GM18873 (cell line): Measurements from ENCODE around the gene ZFAND3.

Experiments used
- ATAC-seq: cut with Tn5 transposase; IDR thresholded peaks from one replicate; pipeline ENCODE4 v1.9.1; 2021; ENCODE audit warnings: mild to moderate bottlenecking, moderate library complexity, moderate number of reproducible peaks; ENCODE audit not compliant: unreplicated experiment, low FRiP score

ZFAND3 gene

DNA sequence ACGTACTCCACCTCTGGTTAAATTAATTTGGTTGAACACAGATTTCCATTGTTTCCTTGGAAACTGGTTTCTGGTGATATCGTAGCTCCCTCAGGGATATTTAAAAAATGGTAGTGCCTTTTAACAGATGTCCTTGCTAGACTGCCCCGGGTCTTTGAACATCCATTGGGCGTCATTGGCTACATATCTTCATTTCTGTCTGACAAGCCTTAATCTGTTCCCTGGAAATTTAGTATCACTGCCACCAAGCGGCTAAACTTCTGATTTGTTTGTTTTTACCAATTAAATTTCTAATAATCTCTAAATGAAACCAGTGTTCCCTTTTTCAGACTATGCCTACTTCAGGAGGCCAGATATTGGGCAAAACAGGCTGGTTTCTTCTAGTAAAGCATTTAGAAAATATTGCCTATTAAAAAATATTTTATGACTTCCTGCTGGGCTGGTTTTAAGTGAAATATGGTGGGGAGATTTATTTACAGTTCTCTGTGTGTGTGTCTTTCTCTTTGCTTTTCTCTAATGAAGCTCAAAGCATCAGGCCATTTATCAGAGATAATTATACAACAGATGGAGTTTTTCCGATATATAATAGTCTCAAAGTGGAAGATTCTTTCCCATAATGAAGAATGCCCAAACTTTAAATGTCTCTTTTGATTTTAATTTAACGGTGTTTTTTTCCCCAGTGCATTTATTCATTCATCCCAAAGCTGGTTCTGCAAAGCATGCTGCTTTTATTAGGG, 249.5 kb downstream of the ZFAND3 start:
- no peak for ATAC-seq

DNA sequence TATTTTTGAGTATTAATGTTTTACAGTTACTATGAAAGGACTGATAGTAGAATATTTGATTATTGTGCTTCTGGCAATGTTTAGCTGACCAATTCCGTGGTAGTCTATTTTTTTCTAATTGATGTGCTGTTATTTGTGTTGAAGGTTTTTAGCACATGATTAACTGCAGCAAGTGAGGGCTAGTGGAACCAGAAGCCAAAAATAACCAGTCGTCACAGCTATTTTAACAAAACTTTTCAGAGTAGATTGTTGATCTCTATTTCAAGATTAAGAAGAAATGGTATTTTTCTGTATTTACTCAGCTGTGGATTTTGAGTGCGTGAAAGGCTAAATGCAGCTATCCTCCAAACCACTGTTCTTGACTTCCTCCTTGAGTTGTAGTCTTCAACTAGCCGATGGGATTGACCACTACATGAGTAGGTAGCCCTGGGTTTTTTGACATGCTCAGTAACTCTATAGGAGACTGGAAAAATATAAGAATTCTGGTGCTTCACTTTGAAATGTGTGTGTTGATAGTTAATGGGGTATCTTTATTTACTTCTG, 258.0 kb downstream of the ZFAND3 start:
- no peak for ATAC-seq

DNA sequence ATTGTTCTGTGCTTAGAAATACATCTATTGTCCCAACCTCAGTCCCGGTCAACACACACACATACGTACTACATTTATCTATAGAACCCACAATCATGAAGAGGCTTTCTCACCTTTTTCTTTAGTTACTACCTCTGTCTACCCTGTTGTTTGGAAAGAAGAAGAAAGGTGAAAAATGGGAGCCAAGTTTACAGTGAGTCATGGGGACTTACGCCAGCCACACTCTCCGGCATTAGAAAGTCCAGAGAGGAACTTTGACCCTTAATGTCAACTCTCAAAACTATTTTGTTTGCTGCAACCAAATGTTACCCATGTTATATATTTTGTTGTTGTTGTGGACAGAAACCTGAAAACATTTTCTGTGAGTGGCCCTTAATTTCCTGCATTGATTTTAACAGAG, 259.1 kb downstream of the ZFAND3 start:
- no peak for ATAC-seq

DNA sequence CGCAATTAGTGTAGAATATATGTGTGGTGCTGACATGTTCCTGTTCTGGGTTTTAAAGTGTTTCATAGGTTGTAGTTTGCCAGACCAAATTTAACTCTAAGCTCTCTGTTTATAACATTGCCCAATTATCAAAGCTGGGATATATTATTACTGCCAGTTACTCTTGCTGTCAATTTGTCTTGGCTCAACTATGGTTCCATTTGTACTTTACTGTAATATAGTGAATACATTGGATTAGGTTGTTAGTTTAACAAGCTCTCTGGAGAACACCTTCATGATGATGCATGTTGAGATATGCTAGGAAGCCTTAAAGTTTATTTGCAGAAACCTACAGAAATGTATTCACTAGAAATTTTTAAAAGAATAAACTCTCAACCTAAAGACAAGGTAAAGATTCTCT, 259.6 kb downstream of the ZFAND3 start:
- ATAC-seq, result no peak

DNA sequence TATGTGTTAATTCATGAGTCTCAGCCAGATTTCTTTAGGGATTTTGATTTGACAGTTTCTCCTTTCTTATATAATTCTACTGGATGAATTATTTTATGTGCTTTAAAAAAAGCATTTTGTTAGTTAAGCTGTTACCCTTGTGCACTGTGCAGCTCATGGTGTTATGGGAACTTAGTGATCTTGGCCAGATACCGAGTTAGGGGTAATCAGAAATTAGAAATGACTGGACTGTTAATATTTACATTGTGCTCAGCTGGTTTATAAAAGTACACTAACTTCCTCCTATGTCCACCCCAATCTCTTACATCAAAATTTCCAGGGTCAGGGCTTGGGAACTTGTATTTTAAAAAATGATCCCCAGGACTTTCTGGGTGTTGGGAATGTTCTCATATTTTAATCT, 260.0 kb downstream of the ZFAND3 start:
- no peak for ATAC-seq

DNA sequence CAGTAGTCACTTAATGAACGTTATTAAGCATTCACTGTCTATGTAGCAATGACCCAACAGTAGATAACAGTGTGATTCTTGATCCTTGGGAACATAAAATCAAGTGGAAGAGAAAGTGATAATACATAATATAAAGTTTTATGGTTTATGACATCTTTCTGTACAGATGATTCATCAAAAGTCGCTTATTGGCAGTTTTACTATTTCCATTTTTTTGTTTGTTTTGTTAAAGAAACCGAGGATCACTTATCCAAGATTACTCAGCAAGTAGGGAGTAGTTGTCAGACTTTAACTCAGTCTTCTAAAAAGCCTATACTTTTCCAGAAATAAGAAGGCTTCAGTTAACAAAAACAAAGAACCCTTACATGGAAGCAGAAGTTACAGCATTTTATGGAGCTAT, 260.8 kb downstream of the ZFAND3 start:
- no peak for ATAC-seq

DNA sequence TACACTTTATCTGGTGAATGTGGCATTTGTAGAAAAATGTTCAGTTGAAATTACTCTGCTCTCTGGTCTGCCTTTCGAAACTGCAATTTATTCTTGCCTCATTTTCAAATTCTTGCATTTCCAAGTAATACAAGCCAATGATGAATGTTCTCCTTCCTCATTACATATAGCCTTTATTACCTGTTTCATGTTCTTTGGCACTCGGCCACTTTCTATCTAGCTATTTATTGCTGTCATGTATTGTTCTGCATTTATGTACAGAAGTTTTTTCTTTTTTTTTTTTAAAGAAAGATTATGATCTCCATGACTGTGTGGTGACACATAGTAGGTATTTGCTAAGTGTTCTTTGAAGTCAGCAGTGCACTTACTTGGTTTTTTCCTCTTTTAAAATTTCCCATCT, 261.4 kb downstream of the ZFAND3 start:
- ATAC-seq, result no peak

DNA sequence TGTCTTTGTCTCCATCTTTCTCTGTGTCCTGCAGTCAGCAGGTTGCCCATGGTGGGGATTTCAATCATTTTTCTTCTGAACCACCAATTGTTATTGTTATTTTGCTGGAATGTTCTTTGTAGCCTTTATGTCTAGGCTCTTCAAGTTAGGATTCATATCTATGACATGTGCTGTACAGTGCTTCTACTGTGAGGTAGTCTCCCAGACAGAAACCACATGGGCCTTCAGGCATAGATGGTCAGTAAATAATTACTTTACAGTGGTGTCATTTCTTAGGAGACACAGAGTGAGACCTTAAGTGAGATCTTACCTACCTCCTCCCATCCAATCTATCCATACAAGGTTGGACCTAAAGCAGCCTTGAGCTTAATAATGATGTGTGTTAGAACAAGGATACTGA, 265.5 kb downstream of the ZFAND3 start:
- no peak for ATAC-seq

DNA sequence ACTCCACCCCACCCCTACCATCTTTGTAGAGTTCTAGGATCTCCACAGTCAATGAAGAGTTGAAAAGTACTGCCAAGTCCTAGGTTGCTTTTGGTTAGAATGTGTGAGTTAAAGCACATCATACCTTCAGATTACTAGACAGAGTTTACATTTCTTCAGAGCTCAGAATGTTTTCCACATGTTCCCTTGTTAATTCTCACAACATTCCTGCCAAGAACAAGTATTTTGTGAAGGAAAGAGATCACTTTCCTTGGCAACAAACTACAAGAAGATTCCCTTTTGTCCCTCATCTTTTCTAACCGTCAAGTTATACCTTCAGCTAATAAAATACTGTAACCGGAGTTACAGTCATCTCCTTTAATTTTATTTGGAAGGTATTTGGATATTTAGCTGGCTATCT, 266.8 kb downstream of the ZFAND3 start:
- no peak for ATAC-seq

DNA sequence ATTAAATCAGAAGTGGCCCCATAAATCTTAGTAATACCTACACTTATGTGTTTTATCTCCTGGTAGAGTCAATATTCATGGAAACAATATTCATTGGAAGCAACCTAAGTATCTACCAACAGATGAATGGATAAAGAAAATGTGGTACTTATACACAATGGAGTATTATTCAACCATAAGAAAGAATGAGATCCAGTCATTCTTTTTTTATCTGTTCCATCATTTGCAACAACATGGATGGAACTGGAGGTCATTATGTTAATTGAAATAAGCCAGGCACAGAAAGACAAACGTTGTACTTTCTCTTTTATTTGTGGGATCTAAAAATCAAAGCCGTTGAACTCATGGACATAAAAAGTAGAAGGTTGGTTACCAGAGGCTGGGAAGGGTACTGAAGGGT, 268.5 kb downstream of the ZFAND3 start:
- no peak for ATAC-seq

DNA sequence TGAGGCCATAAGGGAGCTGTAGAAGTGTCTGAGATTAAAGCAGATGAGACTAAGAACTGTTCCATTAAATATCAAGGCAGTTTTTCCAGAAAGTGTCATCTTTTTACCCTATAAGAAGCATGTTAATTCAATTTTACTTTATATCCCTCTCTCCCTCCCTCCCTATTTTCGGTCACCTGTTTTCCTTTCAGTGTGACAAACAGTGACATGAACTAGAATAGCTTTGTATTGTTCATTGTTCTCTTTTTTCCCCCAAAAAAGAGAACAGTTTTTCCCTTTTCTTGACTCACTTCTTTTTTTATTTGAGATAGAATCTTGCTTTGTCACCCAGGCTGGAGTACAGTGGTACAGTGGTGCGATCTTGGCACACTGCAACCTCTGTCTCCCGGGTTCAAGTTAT, 269.3 kb downstream of the ZFAND3 start:
- ATAC-seq, result no peak

DNA sequence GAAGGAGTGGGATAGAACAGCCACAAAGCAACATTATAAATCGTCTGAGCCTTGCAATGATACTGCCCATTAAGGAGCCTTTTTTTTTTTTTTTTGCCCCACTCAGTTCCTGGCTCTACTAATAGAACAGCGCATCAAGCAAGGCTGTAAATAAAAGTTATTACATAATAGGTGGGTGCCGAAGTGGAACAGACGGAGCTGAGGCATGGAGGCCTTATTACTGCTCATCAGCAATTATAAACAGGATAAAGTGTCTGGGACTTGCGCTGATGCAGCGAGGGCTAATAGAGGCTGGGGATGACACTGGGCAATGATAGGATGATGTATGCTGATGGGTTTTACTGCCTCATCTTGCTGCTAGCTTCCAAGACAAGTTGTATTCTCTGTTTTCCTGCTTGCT, 272.1 kb downstream of the ZFAND3 start:
- ATAC-seq, result no peak

DNA sequence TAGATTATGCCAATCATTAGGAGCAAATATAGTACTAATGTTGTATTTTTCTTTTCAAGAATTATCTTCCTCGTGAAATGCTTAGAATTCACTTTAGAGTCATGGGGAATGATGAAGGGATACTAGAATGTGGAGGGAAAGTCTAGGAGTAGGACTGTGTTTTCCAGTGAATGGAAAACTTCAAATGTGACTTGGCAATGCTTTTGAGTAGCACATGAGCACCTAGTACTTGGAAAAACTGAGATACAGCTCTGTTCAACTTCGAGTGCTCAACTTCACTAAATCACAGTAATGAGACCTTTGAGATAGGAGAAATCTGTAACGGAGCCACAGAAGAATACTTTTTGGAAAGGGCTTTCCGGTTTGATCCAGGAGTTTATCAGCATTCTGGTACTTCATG, 272.9 kb downstream of the ZFAND3 start:
- no peak for ATAC-seq

DNA sequence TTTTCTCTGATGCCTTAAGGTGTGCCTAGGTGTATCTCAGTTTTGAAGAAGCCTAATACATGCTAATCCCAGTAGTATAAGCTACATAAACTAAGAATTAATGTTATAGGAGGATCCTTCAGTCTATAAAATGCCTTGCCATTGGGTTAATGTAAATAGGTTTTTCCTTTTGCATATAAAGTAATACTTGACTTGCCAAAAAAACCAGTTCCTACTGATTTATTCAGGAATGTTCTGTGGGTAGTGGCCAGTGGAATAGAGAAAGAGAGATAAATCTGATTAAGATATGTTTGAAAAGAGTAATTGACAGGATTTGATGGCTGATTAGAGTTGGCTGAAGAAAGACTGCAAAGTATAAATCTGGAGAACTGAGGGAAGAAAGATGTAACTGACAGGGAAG, 273.4 kb downstream of the ZFAND3 start:
- ATAC-seq, result no peak

DNA sequence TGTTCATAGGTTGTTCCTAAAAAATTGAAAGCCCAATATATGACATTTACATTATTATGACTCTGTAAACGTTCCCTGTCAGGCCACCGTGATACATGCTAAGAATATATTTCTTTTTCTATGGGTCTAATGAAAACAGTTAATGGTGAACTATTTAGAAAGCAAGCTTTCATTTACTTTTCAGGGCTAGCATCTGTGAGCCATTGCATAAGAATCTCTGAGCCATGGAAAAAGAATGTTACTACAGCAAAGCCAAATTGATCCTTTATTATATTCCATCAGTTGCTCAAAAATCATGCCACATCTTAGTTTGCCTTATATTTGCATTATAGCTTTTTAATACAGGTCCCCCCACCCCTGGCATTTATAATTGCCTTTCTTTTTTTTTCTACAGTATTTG, 275.5 kb downstream of the ZFAND3 start:
- no peak for ATAC-seq

DNA sequence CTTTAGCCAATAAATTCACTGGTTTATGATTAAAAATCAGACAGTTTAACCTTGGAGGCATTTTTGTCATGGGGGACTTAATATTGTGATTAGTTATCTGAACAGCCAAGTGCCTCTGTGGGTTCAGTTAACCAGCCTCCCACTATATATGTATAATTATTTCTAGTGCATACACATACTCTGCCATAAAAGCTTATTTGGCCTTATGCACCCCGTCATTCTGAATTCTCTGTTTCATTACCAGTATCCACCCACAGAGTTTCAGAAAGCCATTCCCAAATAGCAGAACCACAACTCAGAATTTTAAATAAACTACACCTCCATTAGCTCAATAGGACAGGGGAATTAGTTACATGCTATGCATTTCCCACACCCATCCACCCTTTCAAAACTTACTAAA, 279.7 kb downstream of the ZFAND3 start:
- ATAC-seq, result no peak

DNA sequence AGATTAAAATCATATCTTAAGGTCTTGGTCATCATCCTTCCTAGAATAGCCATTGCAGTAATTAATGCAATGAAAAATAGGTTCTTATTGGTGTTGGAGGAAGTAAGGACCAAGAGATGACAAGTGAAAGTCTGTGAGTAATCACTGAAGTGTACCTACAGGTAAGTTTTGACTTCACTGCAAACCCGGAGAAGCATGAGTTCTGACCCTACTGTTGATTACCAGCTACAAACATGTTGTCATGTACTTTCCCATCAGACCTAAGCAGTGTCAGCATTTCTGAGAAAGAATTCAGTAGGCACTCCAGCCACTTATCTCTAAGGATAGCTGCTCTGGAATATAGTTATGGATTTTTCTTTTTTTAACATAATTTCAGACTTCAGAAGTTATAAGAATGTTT, 280.9 kb downstream of the ZFAND3 start:
- no peak for ATAC-seq

DNA sequence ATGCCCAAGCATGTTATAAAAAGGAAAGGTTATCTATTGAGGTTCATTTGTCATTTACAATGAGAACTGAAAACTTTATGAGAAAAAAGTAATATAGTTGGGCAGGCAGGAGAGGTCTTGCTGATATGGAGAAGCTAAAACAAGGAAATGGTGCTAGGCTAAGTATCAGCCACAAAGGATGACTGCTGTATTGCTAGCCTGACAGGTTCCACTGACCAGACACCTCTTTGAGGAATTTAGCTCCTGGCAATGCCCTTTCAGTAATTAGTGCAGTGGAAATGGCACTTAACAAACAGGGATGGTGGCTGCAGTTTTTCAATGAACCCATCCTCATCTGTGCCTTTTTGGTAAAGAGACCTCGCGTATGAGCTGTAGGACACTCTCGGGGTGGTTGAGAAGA, 284.4 kb downstream of the ZFAND3 start:
- no peak for ATAC-seq

DNA sequence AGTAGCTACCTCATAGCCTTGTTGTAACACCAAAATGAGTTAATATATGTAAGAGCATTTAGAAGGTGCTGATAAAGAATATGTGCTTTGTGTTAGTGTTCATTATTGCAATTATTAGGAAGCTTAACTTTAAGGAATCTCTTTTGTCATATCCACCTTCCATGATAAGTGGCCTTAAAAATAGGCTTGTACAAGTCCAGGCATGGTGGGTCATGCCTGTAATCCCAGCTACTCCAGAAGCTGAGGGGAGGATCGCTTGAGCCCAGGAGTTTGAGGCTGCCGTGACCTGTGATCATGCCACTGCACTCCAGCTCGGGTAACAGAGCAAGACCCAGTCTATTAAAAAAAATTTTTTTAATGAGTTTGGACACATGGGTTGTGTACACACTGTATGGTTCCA, 285.5 kb downstream of the ZFAND3 start:
- ATAC-seq, result no peak

DNA sequence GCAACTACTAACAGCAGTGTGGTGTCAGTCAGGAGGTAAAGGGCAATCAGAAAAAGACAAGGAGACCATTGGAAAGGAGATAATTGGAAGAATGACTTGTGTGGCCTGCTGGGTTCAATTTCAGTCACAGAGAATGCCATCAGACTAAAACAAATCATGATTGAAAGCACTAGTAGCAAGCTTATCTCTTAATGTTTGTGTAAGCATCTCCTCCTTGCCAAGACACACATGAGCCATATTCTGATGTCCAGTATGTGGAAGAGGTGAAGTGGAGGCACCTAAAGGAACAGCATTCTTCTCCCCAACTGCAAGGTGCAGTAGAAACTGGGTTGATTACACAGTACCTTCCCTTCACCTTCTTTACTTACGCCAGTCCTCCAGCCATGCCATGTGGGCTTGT, 287.5 kb downstream of the ZFAND3 start:
- ATAC-seq, result no peak

DNA sequence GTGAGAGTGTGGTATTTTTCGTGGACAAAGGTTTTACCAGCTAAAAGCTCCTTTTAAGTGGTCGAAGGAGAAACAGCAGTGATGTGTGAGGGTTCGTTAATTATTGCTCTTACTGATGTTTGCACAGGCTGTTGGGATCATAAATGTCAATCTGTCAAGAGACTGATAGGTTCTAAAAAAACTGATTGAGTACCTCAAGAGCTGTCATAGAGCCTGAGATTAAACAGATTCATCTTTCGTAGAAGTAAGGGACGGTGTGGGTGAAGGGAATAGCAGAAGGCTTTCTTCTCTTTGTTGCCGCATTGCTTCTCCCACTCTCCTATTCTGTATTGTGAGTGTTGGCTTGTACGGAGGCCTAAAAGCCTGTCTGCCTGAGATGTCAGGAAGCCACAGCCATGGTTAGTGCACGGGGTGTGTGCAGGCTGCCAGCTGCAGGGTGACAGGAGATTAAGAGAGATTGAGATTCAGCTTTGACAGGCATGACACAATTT, 291.0 kb downstream of the ZFAND3 start:
- ATAC-seq, result no peak

DNA sequence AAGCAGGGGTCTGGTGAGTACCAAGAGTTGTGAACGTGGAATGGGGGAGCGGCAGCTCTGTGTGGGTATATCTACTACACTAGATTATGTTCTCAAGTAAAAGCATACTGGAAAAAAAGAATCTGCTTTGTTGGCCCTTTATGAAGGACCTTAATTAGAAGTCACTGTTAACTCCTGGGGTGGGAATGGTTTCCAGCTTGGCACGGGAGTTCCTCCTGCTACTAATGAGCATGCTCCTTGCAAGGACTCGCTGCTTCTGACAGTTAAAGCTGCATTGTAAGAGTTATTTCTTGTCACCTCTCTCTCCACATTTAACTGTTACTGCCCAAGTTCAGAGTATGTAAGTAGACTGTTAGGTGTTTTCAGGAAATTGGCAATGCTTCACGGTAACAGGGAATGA, 292.7 kb downstream of the ZFAND3 start:
- ATAC-seq, result no peak
